ENCODE measurements around the gene LRFN2.

DNA sequence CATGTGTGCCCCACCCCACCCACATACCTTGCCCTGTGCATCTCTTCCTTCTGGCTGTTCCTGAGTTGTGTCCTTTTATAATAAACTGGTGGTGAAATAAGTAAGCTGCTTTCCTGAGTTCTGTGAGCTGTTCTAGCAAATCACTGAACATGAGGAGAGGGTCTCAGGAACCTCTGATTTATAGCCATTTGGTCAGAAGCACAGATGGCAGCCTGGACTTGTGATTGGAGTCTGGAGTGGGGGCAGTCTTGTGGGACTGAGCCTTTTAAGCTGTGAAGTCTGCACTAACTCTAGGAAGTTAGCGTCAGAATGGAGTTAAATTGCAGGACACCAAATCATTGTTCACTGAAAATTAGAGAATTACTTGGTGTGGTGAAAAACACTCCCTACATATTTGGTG is 245.4 kb downstream of the LRFN2 start:
- TF ChIP-seq, protein P1, sequence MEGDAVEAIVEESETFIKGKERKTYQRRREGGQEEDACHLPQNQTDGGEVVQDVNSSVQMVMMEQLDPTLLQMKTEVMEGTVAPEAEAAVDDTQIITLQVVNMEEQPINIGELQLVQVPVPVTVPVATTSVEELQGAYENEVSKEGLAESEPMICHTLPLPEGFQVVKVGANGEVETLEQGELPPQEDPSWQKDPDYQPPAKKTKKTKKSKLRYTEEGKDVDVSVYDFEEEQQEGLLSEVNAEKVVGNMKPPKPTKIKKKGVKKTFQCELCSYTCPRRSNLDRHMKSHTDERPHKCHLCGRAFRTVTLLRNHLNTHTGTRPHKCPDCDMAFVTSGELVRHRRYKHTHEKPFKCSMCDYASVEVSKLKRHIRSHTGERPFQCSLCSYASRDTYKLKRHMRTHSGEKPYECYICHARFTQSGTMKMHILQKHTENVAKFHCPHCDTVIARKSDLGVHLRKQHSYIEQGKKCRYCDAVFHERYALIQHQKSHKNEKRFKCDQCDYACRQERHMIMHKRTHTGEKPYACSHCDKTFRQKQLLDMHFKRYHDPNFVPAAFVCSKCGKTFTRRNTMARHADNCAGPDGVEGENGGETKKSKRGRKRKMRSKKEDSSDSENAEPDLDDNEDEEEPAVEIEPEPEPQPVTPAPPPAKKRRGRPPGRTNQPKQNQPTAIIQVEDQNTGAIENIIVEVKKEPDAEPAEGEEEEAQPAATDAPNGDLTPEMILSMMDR (conservative IDR thresholded peaks at IDR 0.05; ENCODE audit: low read depth, low read length), result no peak
- no peak for TF ChIP-seq EZH2 (IDR thresholded peaks at IDR 0.05; ENCODE audit: borderline replicate concordance, low read depth, low read length, poor library complexity, severe bottlenecking)
